Measurements from ENCODE around the gene CLN6.

GRCh38 chr15:68235022-68235421 lies 5.5 kb upstream of the CLN6 start:
- no peak for TF ChIP-seq EZH2 (IDR thresholded peaks at IDR 0.05; ENCODE audit: insufficient read depth, low read length)
- TF ChIP-seq, protein P1, sequence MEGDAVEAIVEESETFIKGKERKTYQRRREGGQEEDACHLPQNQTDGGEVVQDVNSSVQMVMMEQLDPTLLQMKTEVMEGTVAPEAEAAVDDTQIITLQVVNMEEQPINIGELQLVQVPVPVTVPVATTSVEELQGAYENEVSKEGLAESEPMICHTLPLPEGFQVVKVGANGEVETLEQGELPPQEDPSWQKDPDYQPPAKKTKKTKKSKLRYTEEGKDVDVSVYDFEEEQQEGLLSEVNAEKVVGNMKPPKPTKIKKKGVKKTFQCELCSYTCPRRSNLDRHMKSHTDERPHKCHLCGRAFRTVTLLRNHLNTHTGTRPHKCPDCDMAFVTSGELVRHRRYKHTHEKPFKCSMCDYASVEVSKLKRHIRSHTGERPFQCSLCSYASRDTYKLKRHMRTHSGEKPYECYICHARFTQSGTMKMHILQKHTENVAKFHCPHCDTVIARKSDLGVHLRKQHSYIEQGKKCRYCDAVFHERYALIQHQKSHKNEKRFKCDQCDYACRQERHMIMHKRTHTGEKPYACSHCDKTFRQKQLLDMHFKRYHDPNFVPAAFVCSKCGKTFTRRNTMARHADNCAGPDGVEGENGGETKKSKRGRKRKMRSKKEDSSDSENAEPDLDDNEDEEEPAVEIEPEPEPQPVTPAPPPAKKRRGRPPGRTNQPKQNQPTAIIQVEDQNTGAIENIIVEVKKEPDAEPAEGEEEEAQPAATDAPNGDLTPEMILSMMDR (IDR thresholded peaks at IDR 0.05; ENCODE audit: insufficient read depth, low read depth, low read length): no peak
